ENCODE results near the gene NRSN2. TPM values are rescaled to one million over a fixed set of nuclear protein-coding genes. Genes with fewer than 3 reads are reported as not detected.

NRSN2 gene
- total RNA-seq, 1 experiment from 2014 or later = 43.4 TPM

DNA sequence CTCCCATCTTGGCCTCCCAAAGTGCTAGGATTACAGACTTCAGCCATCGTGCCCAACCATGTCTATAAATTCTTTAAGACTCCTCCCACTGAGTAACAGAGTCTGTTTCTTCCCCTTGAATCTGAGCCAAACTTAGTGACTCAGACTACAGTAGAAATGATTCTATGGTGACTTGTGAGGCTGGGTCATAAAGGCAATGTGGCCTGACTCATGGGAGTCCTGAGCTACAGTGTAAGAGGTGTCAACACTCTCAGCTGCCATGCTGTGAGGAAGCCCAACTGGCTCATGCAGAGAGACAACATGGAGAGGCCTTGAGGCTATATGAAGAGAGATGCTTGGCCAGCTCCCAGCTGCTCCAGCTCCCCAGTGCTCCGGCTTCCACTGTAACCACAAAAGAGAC lies 5.2 kb upstream of the NRSN2 start:
- CTCF ChIA-PET = interaction anchor here (0.6 kb wide), 1 partner anchor 10 kb away, joined by 5 read pairs; no protein-coding TSS in a partner anchor
- TF ChIP-seq EZH2 (IDR thresholded peaks at IDR 0.05; ENCODE audit: borderline replicate concordance, low read depth, low read length, poor library complexity, severe bottlenecking) (no peak), CTCF (conservative IDR thresholded peaks at IDR 0.05; ENCODE audit: low read depth, low read length) (no peak)
- peaks cover 6% of the 10 kb centered on the region for H3K4me1 ChIP-seq (ENCODE audit: insufficient read depth, low read length, poor library complexity, severe bottlenecking)
- H3K27ac ChIP-seq (ENCODE audit: low read depth, low read length, poor library complexity, severe bottlenecking) = no peak overlapping the region
- peak; percentile 77 for DNase-seq (ENCODE audit: low spot score)
- H3K9me3 ChIP-seq (ENCODE audit: low read depth, low read length, poor library complexity, severe bottlenecking) = no peaks in the 10 kb centered on the region
- H3K36me3 ChIP-seq (ENCODE audit: insufficient read depth, low read length, poor library complexity, severe bottlenecking) = no peaks in the 10 kb centered on the region
- no peak overlapping the region for H3K4me3 ChIP-seq (ENCODE audit: low read depth, low read length, poor library complexity, severe bottlenecking)
- BruUV-seq (replicated peaks) = no TSS peak
- intact Hi-C loops (cut with micrococcal nuclease; ENCODE audit: unreplicated experiment) = no loop called here
- no peaks in the 10 kb centered on the region for H3K27me3 ChIP-seq (replicated peaks; ENCODE audit: insufficient read depth, low read depth, low read length, poor library complexity)
- POLR2A ChIA-PET (ENCODE audit: low non-redundant PET) = no interaction called here

DNA sequence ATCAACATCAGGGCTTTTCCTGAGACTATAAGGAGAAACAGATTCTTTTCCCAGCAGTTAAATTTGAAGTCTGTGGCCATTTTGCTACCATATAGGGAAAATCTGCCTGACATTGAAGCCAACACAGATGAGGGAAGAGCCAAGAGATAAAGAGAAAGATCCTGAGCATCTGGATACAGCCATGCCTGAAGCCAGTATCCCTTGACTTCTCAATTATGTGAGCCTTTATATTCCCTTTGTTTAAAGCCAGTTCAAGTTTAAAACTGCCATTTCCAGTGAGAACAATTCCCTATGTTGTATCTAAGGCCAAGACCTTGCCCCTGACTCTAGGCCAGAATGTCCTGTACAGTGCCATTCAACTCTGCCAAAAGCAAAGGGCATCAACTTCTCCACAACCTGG lies 3.8 kb upstream of the NRSN2 start:
- no peaks in the 10 kb centered on the region for H3K27me3 ChIP-seq (replicated peaks; ENCODE audit: insufficient read depth, low read depth, low read length, poor library complexity)
- BruUV-seq (replicated peaks) = no TSS peak
- POLR2A ChIA-PET (ENCODE audit: low non-redundant PET) = no interaction called here
- no peaks in the 10 kb centered on the region for H3K36me3 ChIP-seq (ENCODE audit: insufficient read depth, low read length, poor library complexity, severe bottlenecking)
- H3K9me3 ChIP-seq (ENCODE audit: low read depth, low read length, poor library complexity, severe bottlenecking) = no peaks in the 10 kb centered on the region
- H3K4me3 ChIP-seq (ENCODE audit: low read depth, low read length, poor library complexity, severe bottlenecking) = no peak overlapping the region
- peaks cover 6% of the 10 kb centered on the region for H3K4me1 ChIP-seq (ENCODE audit: insufficient read depth, low read length, poor library complexity, severe bottlenecking)
- intact Hi-C loops (cut with micrococcal nuclease; ENCODE audit: unreplicated experiment) = no loop called here
- DNase-seq (ENCODE audit: low spot score) = no peak
- CTCF ChIA-PET = no interaction called here
- no peak for TF ChIP-seq EZH2 (IDR thresholded peaks at IDR 0.05; ENCODE audit: borderline replicate concordance, low read depth, low read length, poor library complexity, severe bottlenecking)
- no peak for TF ChIP-seq CTCF (conservative IDR thresholded peaks at IDR 0.05; ENCODE audit: low read depth, low read length)
- H3K27ac ChIP-seq (ENCODE audit: low read depth, low read length, poor library complexity, severe bottlenecking) = no peak overlapping the region

- peaks cover 17% of the 10 kb centered on the region for H3K4me1 ChIP-seq (ENCODE audit: insufficient read depth, low read length, poor library complexity, severe bottlenecking)
- DNase-seq (ENCODE audit: low spot score) = no peak
- TF ChIP-seq EZH2 (IDR thresholded peaks at IDR 0.05; ENCODE audit: borderline replicate concordance, low read depth, low read length, poor library complexity, severe bottlenecking) (no peak), CTCF (conservative IDR thresholded peaks at IDR 0.05; ENCODE audit: low read depth, low read length) (no peak)
- no peaks in the 10 kb centered on the region for H3K27me3 ChIP-seq (replicated peaks; ENCODE audit: insufficient read depth, low read depth, low read length, poor library complexity)
- ChIA-PET CTCF (interaction anchor here (2.0 kb wide), 1 partner anchor 15 kb away, joined by 4 read pairs; no protein-coding TSS in a partner anchor), POLR2A (ENCODE audit: low non-redundant PET) (no interaction called here)
- peak overlapping the region; percentile 88 for H3K27ac ChIP-seq (ENCODE audit: low read depth, low read length, poor library complexity, severe bottlenecking)
- H3K9me3 ChIP-seq (ENCODE audit: low read depth, low read length, poor library complexity, severe bottlenecking) = no peaks in the 10 kb centered on the region
- BruUV-seq (replicated peaks) = no TSS peak
- peaks cover 11% of the 10 kb centered on the region for H3K36me3 ChIP-seq (ENCODE audit: insufficient read depth, low read length, poor library complexity, severe bottlenecking)
- peak overlapping the region; percentile 74 for H3K4me3 ChIP-seq (ENCODE audit: low read depth, low read length, poor library complexity, severe bottlenecking)
- intact Hi-C loops (cut with micrococcal nuclease; ENCODE audit: unreplicated experiment) = no loop called here
These were observed 775 bp upstream of the NRSN2 start for GRCh38 chr20:346033-346639.
